Testis (tissue), 3 donors: ENCODE results near the gene PEA15. TPM values are rescaled to one million over a fixed set of nuclear protein-coding genes. Genes with fewer than 3 reads are reported as not detected.
A peak's percentile ranks its signal among the peaks of the same experiment; 100 is the strongest.

Experiments
- DNase-seq: peaks from one replicate; pipeline ENCODE4 v3.0.0-alpha.2; 2019
- H3K27ac ChIP-seq, 2 donors: fragments of 200-600 bp; sonication (generic); one replicate each; pipeline ENCODE4 v1.5.1; 2019
- H3K27me3 ChIP-seq: fragments of 200-600 bp; sonication (generic); one replicate; pipeline ENCODE4 v1.5.1; 2019
- H3K36me3 ChIP-seq: fragments of 200-600 bp; sonication (generic); one replicate; pipeline ENCODE4 v1.5.1; 2017; ENCODE audit warnings: low read depth; ENCODE audit errors: missing control alignments
- H3K4me1 ChIP-seq: fragments of 200-600 bp; sonication (generic); one replicate; pipeline ENCODE4 v1.5.1; 2019
- H3K4me3 ChIP-seq, 2 donors: fragments of 200-600 bp; sonication (generic); one replicate each; pipeline ENCODE4 v1.5.1; 2017 to 2019
- H3K9me3 ChIP-seq: fragments of 200-600 bp; sonication (generic); one replicate; pipeline ENCODE4 v1.5.1; 2017
- POLR2A ChIP-seq: fragments of 450-650 bp; IDR thresholded peaks from one replicate; pipeline ENCODE4 v1.6.1; 2017; ENCODE audit warnings: antibody characterized with exemption, mild to moderate bottlenecking, moderate library complexity
- WGBS, 2 donors: methylation state at CpG; one replicate each; pipeline ENCODE4 v1.1.5; 2018; 5-methylcytosine and 5-hydroxymethylcytosine counted together
- intact Hi-C: fragments of 100-400 bp; cut with DNase I; formaldehyde crosslinking; loops from one replicate; pipeline ENCODE4 v1.15.1; 2023; ENCODE audit warnings: low total_unique reads
- polyA plus RNA-seq: library from polyadenylated mRNA; stranded (reverse); fragments of 350-450 nt; fragmentation: Illumina TruSeq; extraction: RNeasy Lipid Tissue Mini Kit (QIAGEN cat#74804); gene quantifications from one replicate; pipeline ENCODE4 v1.2.3, GENCODE V29; 2014; ENCODE audit warnings: low read depth, low replicate concordance; ENCODE audit not compliant: insufficient read depth
- total RNA-seq, 2 donors: library from RNA; depleted of rRNA; stranded (reverse); fragments of >200 nt; gene quantifications; one replicate each; pipeline ENCODE4 v1.2.3, GENCODE V29; 2016
- TF ChIP-seq, protein P1 (sequence below), 3 experiments: fragments of 450-650 bp in 2 of 3; fragments of 200-600 bp in 1 of 3; sonication (generic) in 1 of 3; IDR thresholded peaks; one replicate each; pipeline ENCODE4 v1.5.1; 2016 to 2019; ENCODE audit warnings: antibody characterized with exemption in 3 of 3, mild to moderate bottlenecking in 2 of 3, moderate library complexity in 1 of 3

Gene PEA15
- total and polyA plus RNA-seq, 3 donors from 2014 or later = 168 to 421 (median 229) TPM

DNA sequence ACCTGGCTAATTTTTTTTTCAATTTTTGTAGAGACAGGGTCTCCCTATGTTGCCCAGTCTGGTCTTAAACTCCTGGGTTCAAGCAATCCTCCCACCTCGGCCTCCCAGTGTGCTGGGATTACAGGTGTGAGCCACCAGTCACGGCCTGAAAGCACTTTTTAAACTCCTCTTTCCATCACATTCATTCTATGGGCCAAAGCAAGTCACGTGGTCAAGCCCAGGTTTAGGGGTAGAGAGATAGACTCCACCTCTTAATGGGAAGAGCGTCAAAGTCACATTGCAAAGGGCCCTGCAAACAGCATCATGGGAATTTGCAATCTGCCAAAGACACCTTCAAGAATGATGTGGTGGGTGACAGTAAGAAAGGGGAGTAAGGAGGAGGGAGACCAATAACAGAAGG is 46.6 kb upstream of the PEA15 start:
- 91 to 93% methylated on average over 4 of the region's 4 CpGs for WGBS, 2 donors
- Histone ChIP-seq H3K9me3 (no peaks in the 10 kb centered on the region), H3K4me1 (peaks cover 5% of the 10 kb centered on the region), H3K4me3 (no peak overlapping the region), H3K27ac (no peak overlapping the region), H3K36me3 (no peaks in the 10 kb centered on the region), H3K27me3 (no peaks in the 10 kb centered on the region)
- TF ChIP-seq, protein P1, sequence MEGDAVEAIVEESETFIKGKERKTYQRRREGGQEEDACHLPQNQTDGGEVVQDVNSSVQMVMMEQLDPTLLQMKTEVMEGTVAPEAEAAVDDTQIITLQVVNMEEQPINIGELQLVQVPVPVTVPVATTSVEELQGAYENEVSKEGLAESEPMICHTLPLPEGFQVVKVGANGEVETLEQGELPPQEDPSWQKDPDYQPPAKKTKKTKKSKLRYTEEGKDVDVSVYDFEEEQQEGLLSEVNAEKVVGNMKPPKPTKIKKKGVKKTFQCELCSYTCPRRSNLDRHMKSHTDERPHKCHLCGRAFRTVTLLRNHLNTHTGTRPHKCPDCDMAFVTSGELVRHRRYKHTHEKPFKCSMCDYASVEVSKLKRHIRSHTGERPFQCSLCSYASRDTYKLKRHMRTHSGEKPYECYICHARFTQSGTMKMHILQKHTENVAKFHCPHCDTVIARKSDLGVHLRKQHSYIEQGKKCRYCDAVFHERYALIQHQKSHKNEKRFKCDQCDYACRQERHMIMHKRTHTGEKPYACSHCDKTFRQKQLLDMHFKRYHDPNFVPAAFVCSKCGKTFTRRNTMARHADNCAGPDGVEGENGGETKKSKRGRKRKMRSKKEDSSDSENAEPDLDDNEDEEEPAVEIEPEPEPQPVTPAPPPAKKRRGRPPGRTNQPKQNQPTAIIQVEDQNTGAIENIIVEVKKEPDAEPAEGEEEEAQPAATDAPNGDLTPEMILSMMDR (IDR thresholded peaks at IDR 0.05) = no peak
- no peak for TF ChIP-seq POLR2A
- intact Hi-C loops = no loop called here
- DNase-seq = no peak

DNA sequence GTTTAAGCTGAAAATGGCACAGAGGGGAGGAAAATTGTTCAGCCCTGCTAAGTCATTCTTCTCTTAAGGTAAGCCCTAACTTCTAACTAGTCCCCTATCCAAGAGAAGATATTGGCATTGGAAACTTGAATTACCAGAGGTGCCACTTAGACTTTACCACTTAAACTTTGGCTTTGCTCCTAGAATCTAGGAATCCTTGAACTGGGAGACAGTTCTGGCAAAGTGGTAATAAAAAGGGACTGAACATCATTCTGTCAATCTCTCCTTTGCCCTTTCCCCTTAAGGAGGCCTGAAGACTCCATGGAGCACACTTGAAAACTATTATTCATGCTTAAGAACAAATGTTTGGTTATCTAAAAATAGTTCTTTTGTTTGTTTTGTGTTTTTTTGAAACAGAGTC is 45.3 kb upstream of the PEA15 start:
- TF ChIP-seq POLR2A = no peak
- TF ChIP-seq, protein P1 (IDR thresholded peaks at IDR 0.05) = no peak
- Histone ChIP-seq H3K36me3 (no peaks in the 10 kb centered on the region), H3K4me3 (no peak overlapping the region), H3K27ac (no peak overlapping the region), H3K9me3 (no peaks in the 10 kb centered on the region), H3K4me1 (peaks cover 5% of the 10 kb centered on the region), H3K27me3 (no peaks in the 10 kb centered on the region)
- DNase-seq = no peak
- intact Hi-C loops = no loop called here

DNA sequence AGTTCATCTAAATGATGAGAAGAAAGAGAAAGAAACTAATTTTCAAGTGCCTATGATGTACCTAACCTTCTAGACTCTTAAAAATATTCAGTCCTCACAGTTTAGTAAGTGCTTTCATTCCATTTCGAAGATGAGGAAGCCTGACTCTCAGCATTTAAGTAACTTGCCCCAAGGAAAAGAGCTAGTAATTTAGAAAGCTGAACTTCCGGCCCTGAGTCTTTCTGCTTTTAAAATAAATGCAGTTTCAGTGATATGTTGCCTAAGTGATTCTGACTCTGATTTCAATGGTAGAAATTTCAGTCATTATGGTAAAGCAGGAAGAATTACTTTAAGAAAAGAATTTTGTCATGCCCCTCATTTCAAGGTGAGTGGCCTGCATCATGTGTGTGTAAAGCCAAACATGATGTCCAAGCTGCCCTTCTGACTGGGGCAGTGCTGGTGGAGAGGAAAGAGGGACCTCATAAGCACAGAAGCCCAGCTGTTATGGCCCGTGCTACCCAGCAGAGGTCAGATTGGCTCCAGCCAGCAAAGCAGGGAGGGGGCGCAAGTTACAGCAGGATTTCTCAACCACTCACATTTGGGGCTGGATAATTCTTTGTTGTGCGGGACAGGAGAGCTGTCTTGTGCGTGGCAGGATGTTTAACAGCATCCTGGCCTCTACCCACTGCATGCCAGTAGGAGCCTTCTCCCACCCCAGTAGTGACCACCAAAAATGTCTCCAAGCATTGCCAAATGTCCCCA is 43.0 kb upstream of the PEA15 start:
- TF ChIP-seq POLR2A = no peak
- TF ChIP-seq, protein P1 (IDR thresholded peaks at IDR 0.05) = peak in 2 of 3 experiments; percentile 10 to 28
- Histone ChIP-seq H3K36me3 (no peaks in the 10 kb centered on the region), H3K4me3 (no peak overlapping the region), H3K27me3 (no peaks in the 10 kb centered on the region), H3K9me3 (no peaks in the 10 kb centered on the region), H3K27ac (no peak overlapping the region), H3K4me1 (peaks cover 5% of the 10 kb centered on the region)
- DNase-seq = peak; percentile 49
- intact Hi-C loops = no loop called here
- whole genome bisulfite sequencing, 2 donors = 67 to 81% methylated on average over 6 of the region's 6 CpGs

DNA sequence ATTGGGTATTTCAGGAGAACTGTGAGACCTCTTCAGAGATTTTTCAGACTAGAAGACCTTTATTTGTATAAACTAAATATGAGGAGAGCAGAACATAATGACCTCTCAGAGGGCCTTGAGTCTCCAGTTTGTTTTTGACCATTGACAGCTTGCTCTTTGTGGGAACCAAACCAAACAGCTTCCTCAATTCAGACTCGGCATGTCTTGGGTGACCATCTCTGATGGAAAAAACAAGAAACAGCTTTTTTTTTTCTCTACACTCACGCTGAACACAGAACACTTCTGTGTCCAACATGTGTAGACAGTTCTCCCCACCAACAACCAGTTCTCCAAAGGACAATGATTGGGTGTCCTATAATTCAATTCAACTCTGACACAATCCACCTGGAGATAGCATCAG is 42.3 kb upstream of the PEA15 start:
- 48 to 76% methylated on average over 2 of the region's 2 CpGs for WGBS, 2 donors

More for the DNA sequence above, 42.3 kb upstream of the PEA15 start:
- peaks cover 5% of the 10 kb centered on the region for H3K4me1 ChIP-seq
- no peaks in the 10 kb centered on the region for H3K9me3 ChIP-seq
- DNase-seq = no peak
- H3K36me3 ChIP-seq = no peaks in the 10 kb centered on the region
- no peaks in the 10 kb centered on the region for H3K27me3 ChIP-seq
- intact Hi-C loops = no loop called here
- H3K4me3 ChIP-seq = no peak overlapping the region
- H3K27ac ChIP-seq = no peak overlapping the region
- TF ChIP-seq, protein P1 (IDR thresholded peaks at IDR 0.05) = no peak
- no peak for TF ChIP-seq POLR2A
